H9 (cell line): ENCODE results near the gene GARIN5A. TPM values are rescaled to one million over a fixed set of nuclear protein-coding genes. Genes with fewer than 3 reads are reported as not detected.

Experiments used
- DNase-seq: peaks from one replicate; pipeline ENCODE4 v3.0.0-alpha.2; 2017
- H2AFZ ChIP-seq: one replicate; pipeline ENCODE4 v1.6.1; 2013; ENCODE audit warnings: mild to moderate bottlenecking, low read length, control low read depth, moderate library complexity
- H2AK5ac ChIP-seq: 2 replicates; pipeline ENCODE4 v1.6.1; 2013; ENCODE audit warnings: low read length, control low read depth, mixed read lengths; ENCODE audit not compliant: insufficient read length
- H2BK120ac ChIP-seq: one replicate; pipeline ENCODE4 v1.6.1; 2013; ENCODE audit warnings: low read depth, mild to moderate bottlenecking, low read length, control low read depth, inconsistent platforms; ENCODE audit not compliant: poor library complexity, severe bottlenecking
- H2BK12ac ChIP-seq: 2 replicates; pipeline ENCODE4 v1.6.1; 2013; ENCODE audit warnings: low read length, control low read depth, mixed read lengths, low read depth; ENCODE audit not compliant: insufficient read length
- H2BK15ac ChIP-seq: 2 replicates; pipeline ENCODE4 v1.6.1; 2013; ENCODE audit warnings: low read depth, low read length, control low read depth
- H2BK20ac ChIP-seq: one replicate; pipeline ENCODE4 v1.6.1; 2013; ENCODE audit warnings: low read depth, mild to moderate bottlenecking, low read length, control low read depth, inconsistent platforms; ENCODE audit not compliant: poor library complexity, severe bottlenecking
- H2BK5ac ChIP-seq: 2 replicates; pipeline ENCODE4 v1.6.1; 2013; ENCODE audit warnings: low read length, control low read depth, mixed read lengths; ENCODE audit not compliant: insufficient read length
- H3K14ac ChIP-seq: 2 replicates; pipeline ENCODE4 v1.6.1; 2013; ENCODE audit warnings: low read length, control low read depth; ENCODE audit not compliant: insufficient read depth
- H3K18ac ChIP-seq: 2 replicates; pipeline ENCODE4 v1.6.1; 2013; ENCODE audit warnings: low read depth, mild to moderate bottlenecking, mixed read lengths, low read length, control low read depth; ENCODE audit not compliant: insufficient read length
- H3K23ac ChIP-seq: 2 replicates; pipeline ENCODE4 v1.6.1; 2013; ENCODE audit warnings: low read length, control low read depth, mixed read lengths, low read depth; ENCODE audit not compliant: insufficient read length
- H3K23me2 ChIP-seq: 2 replicates; pipeline ENCODE4 v1.6.1; 2013; ENCODE audit warnings: low read depth, mild to moderate bottlenecking, mixed read lengths, low read length, control low read depth; ENCODE audit not compliant: insufficient read length, poor library complexity, severe bottlenecking
- H3K27ac ChIP-seq: 2 replicates; pipeline ENCODE4 v1.5.1; 2013; ENCODE audit warnings: low read length, control low read depth, mixed read lengths, low read depth; ENCODE audit not compliant: insufficient read length
- H3K27me3 ChIP-seq: 2 replicates; pipeline ENCODE4 v1.6.1; 2013; ENCODE audit warnings: low read length, control low read depth, inconsistent platforms; ENCODE audit not compliant: insufficient read depth
- H3K4ac ChIP-seq: 2 replicates; pipeline ENCODE4 v1.6.1; 2013; ENCODE audit warnings: low read depth, mild to moderate bottlenecking, control low read depth, inconsistent platforms, low read length, moderate library complexity
- H3K4me1 ChIP-seq: 2 replicates; pipeline ENCODE4 v1.6.1; 2013; ENCODE audit warnings: low read length, control low read depth, inconsistent platforms; ENCODE audit not compliant: insufficient read depth
- H3K4me2 ChIP-seq: 2 replicates; pipeline ENCODE4 v1.6.1; 2013; ENCODE audit warnings: low read length, control low read depth, mixed read lengths; ENCODE audit not compliant: insufficient read length, insufficient read depth
- H3K56ac ChIP-seq: 2 replicates; pipeline ENCODE4 v1.6.1; 2013; ENCODE audit warnings: low read depth, mild to moderate bottlenecking, mixed read lengths, low read length, control low read depth; ENCODE audit not compliant: insufficient read length
- H3K79me1 ChIP-seq: 2 replicates; pipeline ENCODE4 v1.6.1; 2013; ENCODE audit warnings: low read depth, mild to moderate bottlenecking, moderate library complexity, low read length, control low read depth, inconsistent platforms; ENCODE audit not compliant: insufficient read depth, poor library complexity, severe bottlenecking
- H3K79me2 ChIP-seq: 2 replicates; pipeline ENCODE4 v1.6.1; 2013; ENCODE audit warnings: low read length, control low read depth, inconsistent platforms; ENCODE audit not compliant: insufficient read depth
- H3K9ac ChIP-seq: 2 replicates; pipeline ENCODE4 v1.6.1; 2013; ENCODE audit warnings: low read length, control low read depth, mixed read lengths; ENCODE audit not compliant: insufficient read length; ENCODE audit errors: extremely low read depth
- H3K9me3 ChIP-seq: one replicate; pipeline ENCODE4 v1.6.1; 2013; ENCODE audit warnings: low read depth, low read length, inconsistent platforms; ENCODE audit not compliant: control insufficient read depth
- H3T11ph ChIP-seq: one replicate; pipeline ENCODE4 v1.6.1; 2013; ENCODE audit warnings: mild to moderate bottlenecking, low read length, control low read depth, inconsistent platforms
- H4K20me1 ChIP-seq: one replicate; pipeline ENCODE4 v1.6.1; 2013; ENCODE audit not compliant: control insufficient read depth, insufficient read length, insufficient read depth
- H4K5ac ChIP-seq: 2 replicates; pipeline ENCODE4 v1.6.1; 2013; ENCODE audit warnings: low read depth, mild to moderate bottlenecking, mixed read lengths, low read length, control low read depth; ENCODE audit not compliant: insufficient read length
- H4K8ac ChIP-seq: replicated peaks from 2 replicates; pipeline ENCODE4 v1.6.1; 2013; ENCODE audit warnings: low read length, control low read depth, mixed read lengths, low read depth; ENCODE audit not compliant: insufficient read length
- H4K91ac ChIP-seq: 2 replicates; pipeline ENCODE4 v1.6.1; 2013; ENCODE audit warnings: low read depth, mild to moderate bottlenecking, moderate library complexity, mixed read lengths, low read length, control low read depth; ENCODE audit not compliant: insufficient read length
- H3K27ac Mint-ChIP-seq, 3 experiments: 2 replicates in 2 of 3; 3 replicates in 1 of 3; pipeline ENCODE4 v1.8.0; 2020 to 2021; ENCODE audit warnings: mixed read lengths in 3 of 3, mild to moderate bottlenecking in 1 of 3, moderate library complexity in 1 of 3
- H3K27me3 Mint-ChIP-seq: 2 replicates; pipeline ENCODE4 v1.8.0; 2021; ENCODE audit warnings: low read depth, mild to moderate bottlenecking, moderate library complexity, mixed read lengths
- H3K36me3 Mint-ChIP-seq, 3 experiments: 2 replicates in 2 of 3; 3 replicates in 1 of 3; pipeline ENCODE4 v1.8.0; 2020 to 2021; ENCODE audit warnings: low read depth in 3 of 3, mixed read lengths in 3 of 3; ENCODE audit not compliant: insufficient read depth in 1 of 3
- H3K4me1 Mint-ChIP-seq, 2 experiments: 2 replicates each; pipeline ENCODE4 v1.8.0; 2020; ENCODE audit warnings: mixed read lengths in 2 of 2
- H3K4me3 Mint-ChIP-seq, 2 experiments: 2 replicates in 1 of 2; 3 replicates in 1 of 2; pipeline ENCODE4 v1.8.0; 2020 to 2021; ENCODE audit warnings: mild to moderate bottlenecking in 2 of 2, mixed read lengths in 2 of 2, moderate library complexity in 1 of 2
- H3K9me3 Mint-ChIP-seq, 2 experiments: 2 replicates in 1 of 2; 3 replicates in 1 of 2; pipeline ENCODE4 v1.8.0; 2020; ENCODE audit warnings: mild to moderate bottlenecking in 2 of 2, mixed read lengths in 2 of 2, moderate library complexity in 1 of 2
- CTCF ChIP-seq: fragments of 200-600 bp; sonication (generic); conservative IDR thresholded peaks from 3 replicates; pipeline ENCODE4 v1.8.0; 2021; ENCODE audit warnings: antibody characterized with exemption, mild to moderate bottlenecking
- WGBS: extraction: QIAGEN DNeasy Blood & Tissue Kit; methylation state at CpG from one replicate; pipeline ENCODE4 v1.1.7; 2013; ENCODE audit warnings: missing lambda C conversion rate, low lambda C conversion rate, mixed read lengths; ENCODE audit not compliant: insufficient read length; ENCODE audit errors: extremely low coverage; 5-methylcytosine and 5-hydroxymethylcytosine counted together
- total RNA-seq: library from RNA; stranded (reverse); gene quantifications from 2 replicates; pipeline ENCODE4 v1.2.1, GENCODE V29; 2021

The GARIN5A gene
- total RNA-seq, 1 experiment from 2014 or later: 9.5 TPM

GRCh38 chr19:50500060-50500752, 23.6 kb upstream of the GARIN5A start:
- no peak overlapping the region for H2BK12ac ChIP-seq
- Mint-ChIP-seq H3K4me3 (no peak overlapping the region), H3K27ac (no peak overlapping the region), H3K36me3 (no peaks in the 10 kb centered on the region; a peak in 2 of 7 replicates), H3K27me3 (peaks cover 27% of the 10 kb centered on the region), H3K9me3 (no peaks in the 10 kb centered on the region), H3K4me1 (peaks cover 2 to 11% of the 10 kb centered on the region in 2 experiments; a peak in 3 of 4 replicates)
- H3K4me2 ChIP-seq: peak overlapping the region; percentile 50
- H3K23ac ChIP-seq: no peak overlapping the region
- H2BK15ac ChIP-seq: no peak overlapping the region
- H2BK20ac ChIP-seq: no peak overlapping the region
- WGBS: no CpG with 5 or more reads among the region's 27 CpGs
- H3K56ac ChIP-seq: no peak overlapping the region
- no peak overlapping the region for H3K27ac ChIP-seq
- H4K8ac ChIP-seq: no peak overlapping the region
- H3K18ac ChIP-seq: no peak overlapping the region
- H2BK120ac ChIP-seq: no peak overlapping the region
- H4K91ac ChIP-seq: no peak overlapping the region
- H2BK5ac ChIP-seq: no peak overlapping the region
- peaks cover 22% of the 10 kb centered on the region; the same call in 1 of the 2 replicates for H3K27me3 ChIP-seq
- peak; percentile 50; the same call in 2 of the 3 replicates for TF ChIP-seq CTCF
- no peak overlapping the region for H2AFZ ChIP-seq
- H3K79me2 ChIP-seq: no peaks in the 10 kb centered on the region
- no peak overlapping the region for H4K5ac ChIP-seq
- no peak overlapping the region for H3T11ph ChIP-seq
- H3K79me1 ChIP-seq: no peaks in the 10 kb centered on the region
- H3K23me2 ChIP-seq: peaks cover 3% of the 10 kb centered on the region
- H2AK5ac ChIP-seq: no peak overlapping the region
- H4K20me1 ChIP-seq: no peaks in the 10 kb centered on the region
- H3K9ac ChIP-seq: no peak overlapping the region
- H3K4me1 ChIP-seq: no peaks in the 10 kb centered on the region
- no peaks in the 10 kb centered on the region for H3K9me3 ChIP-seq
- H3K4ac ChIP-seq: no peak overlapping the region
- H3K14ac ChIP-seq: peak overlapping the region; percentile 23; the same call in 1 of the 2 replicates
- DNase-seq: peak; percentile 63
